SU-DHL-6 (cell line): ENCODE measurements around the gene HTR6.

Experiments used
- H2AFZ ChIP-seq: fragments of 200-600 bp; sonication (generic); 2 replicates; pipeline ENCODE4 v1.6.1; 2014; ENCODE audit warnings: low read depth, mild to moderate bottlenecking, moderate library complexity, mixed read lengths, antibody characterized with exemption, low read length; ENCODE audit not compliant: severe bottlenecking
- H3F3A ChIP-seq: fragments of 200-600 bp; shearing (Covaris generic); 2 replicates; pipeline ENCODE4 v1.6.0; 2016; ENCODE audit warnings: antibody characterized with exemption, mild to moderate bottlenecking; ENCODE audit not compliant: insufficient read depth
- H3K27ac ChIP-seq: fragments of 200-600 bp; sonication (generic); 2 replicates; pipeline ENCODE4 v1.5.1; 2016; ENCODE audit warnings: low read depth, mild to moderate bottlenecking, low read length, moderate library complexity, mixed read lengths
- H3K27me3 ChIP-seq: fragments of 200-600 bp; sonication (generic), shearing (Covaris generic); 2 replicates; pipeline ENCODE4 v1.6.0; 2014; ENCODE audit warnings: mild to moderate bottlenecking, low read length
- H3K36me3 ChIP-seq: fragments of 200-600 bp; sonication (generic); 2 replicates; pipeline ENCODE4 v1.6.1; 2014; ENCODE audit warnings: mild to moderate bottlenecking, low read length, mixed read lengths
- H3K4me2 ChIP-seq: fragments of 300-600, 200-600 bp; shearing (Covaris generic), sonication (generic); 2 replicates; pipeline ENCODE4 v1.6.0; 2014; ENCODE audit warnings: low read length, low read depth, mild to moderate bottlenecking; ENCODE audit not compliant: poor library complexity, severe bottlenecking
- H3K4me3 ChIP-seq: fragments of 200-600 bp; sonication (generic); 2 replicates; pipeline ENCODE4 v1.5.1; 2014; ENCODE audit warnings: antibody characterized with exemption, low read length, mild to moderate bottlenecking, mixed read lengths; ENCODE audit not compliant: insufficient read depth, poor library complexity, severe bottlenecking
- H3K79me2 ChIP-seq: fragments of 200-600 bp; sonication (generic); 2 replicates; pipeline ENCODE4 v1.6.1; 2014; ENCODE audit warnings: mild to moderate bottlenecking, low read length, moderate library complexity; ENCODE audit not compliant: insufficient read depth
- H3K9ac ChIP-seq: fragments of 200-600 bp; sonication (generic); 2 replicates; pipeline ENCODE4 v1.7.0; 2014; ENCODE audit warnings: mild to moderate bottlenecking, low read length
- H3K9me2 ChIP-seq: fragments of 200-600 bp; sonication (generic); replicated peaks from 2 replicates; pipeline ENCODE4 v1.6.1; 2014; ENCODE audit warnings: low read length; ENCODE audit not compliant: insufficient read depth
- H3K9me3 ChIP-seq: fragments of 200-600 bp; sonication (generic); 2 replicates; pipeline ENCODE4 v1.6.1; 2014; ENCODE audit warnings: low read length, mixed read lengths; ENCODE audit not compliant: insufficient read depth
- H4K20me1 ChIP-seq: fragments of 200-600 bp; sonication (generic); 2 replicates; pipeline ENCODE4 v1.6.1; 2014; ENCODE audit warnings: low read depth, mild to moderate bottlenecking, antibody characterized with exemption, low read length, moderate library complexity, mixed read lengths
- CTCF ChIP-seq: fragments of 200-600 bp; sonication (generic); IDR thresholded peaks from one replicate; pipeline ENCODE4 v1.5.1; 2017; ENCODE audit warnings: antibody characterized with exemption, mild to moderate bottlenecking, low read length, moderate library complexity; ENCODE audit not compliant: insufficient read depth, poor library complexity, severe bottlenecking
- EZH2phosphoT487 ChIP-seq: fragments of 200-600 bp; sonication (generic), shearing (Covaris generic); conservative IDR thresholded peaks from 2 replicates; pipeline ENCODE4 v1.6.1; 2018; ENCODE audit warnings: mild to moderate bottlenecking, antibody characterized with exemption, low read length, moderate library complexity, mixed read lengths

Gene HTR6

GRCh38 chr1:19621274-19621950 is 43.3 kb upstream of the HTR6 start:
- H2AFZ ChIP-seq = no peak overlapping the region
- H3K9ac ChIP-seq = no peak overlapping the region
- no peak overlapping the region for H3K4me3 ChIP-seq
- H3K36me3 ChIP-seq = peaks cover 6% of the 10 kb centered on the region; the same call in 1 of the 2 replicates
- H3K79me2 ChIP-seq = peaks cover 46% of the 10 kb centered on the region
- H3K4me2 ChIP-seq = no peak overlapping the region
- no peaks in the 10 kb centered on the region; the same call in 1 of the 2 replicates for H3F3A ChIP-seq
- H3K9me2 ChIP-seq = no peaks in the 10 kb centered on the region
- no peaks in the 10 kb centered on the region for H3K27me3 ChIP-seq
- no peaks in the 10 kb centered on the region; the same call in 1 of the 2 replicates for H4K20me1 ChIP-seq
- TF ChIP-seq EZH2phosphoT487 (no peak), CTCF (no peak)
- no peaks in the 10 kb centered on the region for H3K9me3 ChIP-seq
- no peak overlapping the region for H3K27ac ChIP-seq

- Histone ChIP-seq H3K9me2 (no peaks in the 10 kb centered on the region), H3K9ac (no peak overlapping the region), H3F3A (no peaks in the 10 kb centered on the region), H3K4me3 (no peak overlapping the region), H3K27ac (no peak overlapping the region), H3K4me2 (no peak overlapping the region), H3K79me2 (peaks cover 41% of the 10 kb centered on the region), H2AFZ (no peak overlapping the region), H3K27me3 (no peaks in the 10 kb centered on the region), H4K20me1 (no peaks in the 10 kb centered on the region), H3K9me3 (no peaks in the 10 kb centered on the region), H3K36me3 (peaks cover 5% of the 10 kb centered on the region; the same call in 1 of the 2 replicates)
- no peak for TF ChIP-seq CTCF
- TF ChIP-seq EZH2phosphoT487 = no peak
Measured at GRCh38 chr1:19622204-19622603, 42.5 kb upstream of the HTR6 start.

GRCh38 chr1:19623523-19623922 is 41.2 kb upstream of the HTR6 start:
- Histone ChIP-seq H3K9me2 (no peaks in the 10 kb centered on the region), H3K27ac (no peak overlapping the region), H3F3A (no peaks in the 10 kb centered on the region), H3K9ac (no peak overlapping the region), H4K20me1 (no peaks in the 10 kb centered on the region), H2AFZ (no peak overlapping the region), H3K36me3 (no peaks in the 10 kb centered on the region), H3K4me3 (no peak overlapping the region), H3K9me3 (no peaks in the 10 kb centered on the region), H3K79me2 (peaks cover 33% of the 10 kb centered on the region), H3K4me2 (no peak overlapping the region), H3K27me3 (no peaks in the 10 kb centered on the region)
- TF ChIP-seq CTCF (no peak), EZH2phosphoT487 (no peak)
